Naive thymus-derived CD4-positive, alpha-beta T cell (primary cell): Measurements from ENCODE around the gene BTBD2. TPM values are rescaled to one million over a fixed set of nuclear protein-coding genes. Genes with fewer than 3 reads are reported as not detected.

Experiments
- ATAC-seq: fragments of 150-1000 bp; cut with Tn5 transposase; 2 replicates; pipeline ENCODE4 v1.10.0; 2021; ENCODE audit warnings: mild to moderate bottlenecking, moderate library complexity
- CTCF ChIA-PET: fragments of 350-600 bp; sonication (Branson Sonifier 250); formaldehyde crosslinking; loops from one replicate; lab custom pipeline; 2021; ENCODE audit warnings: antibody characterized with exemption; lab: Charles Lee
- POLR2A ChIA-PET: fragments of 350-600 bp; sonication (Branson Sonifier 250); formaldehyde crosslinking; loops from one replicate; lab custom pipeline; 2021; ENCODE audit warnings: antibody characterized with exemption, inconsistent platforms; lab: Charles Lee
- DNase-seq, 9 donors: peaks; one replicate each; pipeline versions ENCODE4 v3.0.0 to v3.0.0-alpha.2; 2020 to 2022; ENCODE audit warnings: mixed read lengths in 1 of 9
- H3K27ac ChIP-seq: one replicate; pipeline ENCODE4 v1.7.0; 2013; ENCODE audit warnings: mild to moderate bottlenecking, low read depth, low read length, moderate library complexity
- H3K27me3 ChIP-seq, 2 donors: one replicate each; pipeline ENCODE4 v1.7.0; 2013; ENCODE audit warnings: low read length in 2 of 2, mild to moderate bottlenecking in 2 of 2, moderate library complexity in 2 of 2; ENCODE audit not compliant: control insufficient read depth in 2 of 2, insufficient read depth in 2 of 2
- H3K36me3 ChIP-seq, 3 experiments: 1 replicate in 2 of 3; 2 replicates in 1 of 3; pipeline ENCODE4 v1.7.0; 2013; ENCODE audit warnings: low read length in 3 of 3, mild to moderate bottlenecking in 3 of 3, moderate library complexity in 1 of 3; ENCODE audit not compliant: insufficient read depth in 3 of 3, control insufficient read depth in 2 of 3
- H3K4me1 ChIP-seq, 2 donors: one replicate each; pipeline ENCODE4 v1.7.0; 2013; ENCODE audit warnings: low read length in 2 of 2, mild to moderate bottlenecking in 2 of 2, moderate library complexity in 1 of 2; ENCODE audit not compliant: control insufficient read depth in 2 of 2, insufficient read depth in 2 of 2
- H3K4me3 ChIP-seq: 2 replicates; pipeline ENCODE4 v1.7.0; 2013; ENCODE audit warnings: mild to moderate bottlenecking, low read length
- H3K9me3 ChIP-seq, 3 experiments: 1 replicate in 2 of 3; 2 replicates in 1 of 3; pipeline ENCODE4 v1.7.0; 2013; ENCODE audit warnings: low read length in 3 of 3; ENCODE audit not compliant: control insufficient read depth in 2 of 3
- H3K27ac Mint-ChIP-seq, 9 donors: one replicate each; pipeline ENCODE4 v1.8.0; 2020 to 2022; ENCODE audit warnings: mixed read lengths in 9 of 9, mild to moderate bottlenecking in 8 of 9, moderate library complexity in 5 of 9, inconsistent platforms in 2 of 9
- H3K27me3 Mint-ChIP-seq, 5 donors: one replicate each; pipeline ENCODE4 v1.8.0; 2021 to 2022; ENCODE audit warnings: mixed read lengths in 5 of 5, mild to moderate bottlenecking in 1 of 5
- H3K36me3 Mint-ChIP-seq, 5 donors: one replicate each; pipeline ENCODE4 v1.8.0; 2020 to 2022; ENCODE audit warnings: mixed read lengths in 5 of 5, mild to moderate bottlenecking in 3 of 5, inconsistent platforms in 1 of 5
- H3K4me1 Mint-ChIP-seq, 7 donors: one replicate each; pipeline ENCODE4 v1.8.0; 2020 to 2022; ENCODE audit warnings: mixed read lengths in 7 of 7, mild to moderate bottlenecking in 3 of 7, inconsistent platforms in 1 of 7
- H3K4me3 Mint-ChIP-seq, 10 donors: one replicate each; pipeline ENCODE4 v1.8.0; 2020 to 2022; ENCODE audit warnings: mild to moderate bottlenecking in 10 of 10, mixed read lengths in 10 of 10, moderate library complexity in 6 of 10, inconsistent platforms in 2 of 10
- H3K9me3 Mint-ChIP-seq, 11 donors: one replicate each; pipeline ENCODE4 v1.8.0; 2020 to 2022; ENCODE audit warnings: mixed read lengths in 11 of 11, mild to moderate bottlenecking in 4 of 11, inconsistent platforms in 1 of 11, moderate library complexity in 1 of 11
- intact Hi-C, 2 donors: fragments of 100-400 bp; cut with micrococcal nuclease; formaldehyde crosslinking; loops; one replicate each; pipeline ENCODE4 v1.15.1; 2023
- polyA plus RNA-seq, 2 donors: library from polyadenylated mRNA; unstranded; fragments of 300-500 nt; fragmentation: Illumina TruSeq; gene quantifications; one replicate each; pipeline ENCODE4 v1.2.3, GENCODE V29; 2021
- total RNA-seq, 6 experiments: library from RNA in 5 of 6; stranded (reverse) in 5 of 6; gene quantifications; 1 replicate in 5 of 6; 2 replicates in 1 of 6; pipeline ENCODE4 v1.2.3 and lab custom pipeline; 2021 to 2026

Gene BTBD2
- 10 to 100 TPM; 53.0 to 70.8 (median 67.5) TPM for total RNA-seq
- 1 to 10 TPM; 5.2 to 6.5 TPM for polyA plus RNA-seq
- total RNA-seq (lab: John Stamatoyannopoulos, UW), result 53.7 reads per million, percentile 73 among the genes with 10 or more reads in this experiment

GRCh38 chr19:2015608-2015950, at the start of gene BTBD2:
TSS of gene BTBD2 (minus strand) at chr19:2015714. CDS start at chr19:2015703, 11 bp downstream.
- no peaks in the 10 kb centered on the region for H3K9me3 ChIP-seq
- Mint-ChIP-seq H3K9me3 (no peaks in the 10 kb centered on the region), H3K4me3 (peak within 1 kb of the TSS; percentile 45 to 80 (median 68)), H3K36me3 (peaks cover 0 to 12% (median 11%) of the 10 kb centered on the region in 5 donors), H3K27ac (peak within 1 kb of the TSS in 8 of 9 donors; percentile 42 to 81 (median 60)), H3K4me1 (peaks cover 9 to 32% (median 17%) of the 10 kb centered on the region in 7 donors), H3K27me3 (no peaks in the 10 kb centered on the region)
- CTCF ChIA-PET, result no interaction called here
- no peaks in the 10 kb centered on the region for H3K27me3 ChIP-seq
- H3K4me3 ChIP-seq, result no peak within 1 kb of the TSS
- ATAC-seq, result peak; percentile 39
- POLR2A ChIA-PET, result interaction anchor here (1.0 kb wide), 1 partner anchor 79 kb away, joined by 3 read pairs; no protein-coding TSS in a partner anchor
- DNase-seq, result peak in 4 of 9 donors; percentile 34 to 73 (median 40)
- intact Hi-C loops, result no loop called here
- H3K4me1 ChIP-seq, result no peaks in the 10 kb centered on the region
- H3K36me3 ChIP-seq, result peaks cover 0 to 8% (median 0%) of the 10 kb centered on the region in 3 experiments
- H3K27ac ChIP-seq, result peak within 1 kb of the TSS; percentile 40

GRCh38 chr19:2064788-2065524, 49.4 kb upstream of the BTBD2 start:
- ATAC-seq (no peak), DNase-seq (no peak)
- POLR2A ChIA-PET, result interaction anchor here (2.3 kb wide), 1 partner anchor 19 kb away, joined by 7 read pairs; no protein-coding TSS in a partner anchor
- Mint-ChIP-seq H3K9me3 (peaks cover 0 to 4% (median 0%) of the 10 kb centered on the region in 11 donors), H3K36me3 (peaks cover 0 to 2% (median 0%) of the 10 kb centered on the region in 5 donors), H3K27ac (peak overlapping the region in 7 of 9 donors; percentile 33 to 71 (median 61)), H3K27me3 (no peaks in the 10 kb centered on the region), H3K4me3 (no peak overlapping the region), H3K4me1 (peaks cover 18 to 47% (median 25%) of the 10 kb centered on the region in 7 donors)
- intact Hi-C loops, result loop anchor here in 1 of 2 donors (5.0 kb wide), 1 partner anchor 203 kb away; the partner anchor contains the start of gene KLF16
- Histone ChIP-seq H3K36me3 (no peaks in the 10 kb centered on the region), H3K27ac (no peak overlapping the region), H3K9me3 (no peaks in the 10 kb centered on the region), H3K4me3 (no peak overlapping the region), H3K4me1 (peaks cover 16 to 27% of the 10 kb centered on the region in 2 donors), H3K27me3 (no peaks in the 10 kb centered on the region)
- CTCF ChIA-PET, result no interaction called here

DNA sequence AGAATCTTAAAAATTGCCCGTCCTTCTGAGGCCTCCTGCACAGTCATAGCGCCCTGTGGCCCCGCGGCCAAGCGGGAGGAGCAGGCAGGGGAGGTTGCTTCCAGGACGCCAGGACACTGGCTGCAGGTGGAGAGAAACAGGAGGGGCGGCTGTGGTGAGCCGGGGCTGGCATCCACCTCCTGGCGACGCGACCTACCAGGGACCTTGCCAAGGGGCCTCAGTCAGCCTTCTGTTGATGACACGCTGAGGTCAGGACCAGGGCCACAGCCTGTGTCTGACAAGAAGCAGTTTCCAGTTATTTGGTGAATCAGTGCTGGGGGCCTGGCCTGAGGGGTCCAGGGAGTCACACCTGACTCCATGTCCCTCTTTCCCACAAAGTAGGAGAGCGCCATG, 48.9 kb upstream of the BTBD2 start:
- DNase-seq, result no peak
- Mint-ChIP-seq H3K27me3 (no peaks in the 10 kb centered on the region), H3K4me3 (no peak overlapping the region), H3K27ac (peak overlapping the region in 4 of 9 donors; percentile 46 to 71 (median 62)), H3K9me3 (peaks cover 0 to 4% (median 0%) of the 10 kb centered on the region in 11 donors), H3K36me3 (no peaks in the 10 kb centered on the region), H3K4me1 (peaks cover 18 to 44% (median 22%) of the 10 kb centered on the region in 7 donors)
- H3K27ac ChIP-seq, result no peak overlapping the region
- no peaks in the 10 kb centered on the region for H3K36me3 ChIP-seq
- ATAC-seq, result no peak
- H3K4me1 ChIP-seq, result peaks cover 19 to 27% of the 10 kb centered on the region in 2 donors
- H3K27me3 ChIP-seq, result no peaks in the 10 kb centered on the region
- no peak overlapping the region for H3K4me3 ChIP-seq
- ChIA-PET POLR2A (interaction anchor here (1.6 to 2.3 kb wide), 2 partner anchors 20 to 26 kb away, joined by 3 to 7 read pairs; no protein-coding TSS in a partner anchor), CTCF (no interaction called here)
- no peaks in the 10 kb centered on the region for H3K9me3 ChIP-seq
- intact Hi-C loops, result loop anchor here in 1 of 2 donors (5.0 kb wide), 1 partner anchor 202 kb away; the partner anchor contains the start of gene KLF16

DNA sequence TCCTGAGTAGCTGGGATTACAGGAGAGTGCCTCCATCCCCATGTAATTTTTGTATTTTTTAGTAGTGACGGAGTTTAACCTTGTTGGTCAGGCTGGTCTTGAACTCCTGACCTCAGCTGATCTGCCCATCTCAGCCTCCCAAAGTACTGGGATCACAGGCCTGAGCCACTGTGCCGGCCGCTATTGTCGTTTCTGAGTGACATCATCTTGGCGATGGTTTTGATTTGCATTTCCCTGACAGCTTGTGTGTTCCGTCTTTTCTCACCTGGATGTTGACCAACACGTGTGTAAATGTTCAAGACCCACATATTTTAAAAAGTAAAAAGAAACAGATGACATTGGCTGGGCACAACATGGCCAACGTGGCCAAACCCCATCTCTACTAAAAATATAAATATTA, 48.3 kb upstream of the BTBD2 start:
- H3K9me3 ChIP-seq, result no peaks in the 10 kb centered on the region
- peak overlapping the region; percentile 27 for H3K27ac ChIP-seq
- Mint-ChIP-seq H3K27ac (peak overlapping the region in 5 of 9 donors; percentile 29 to 61 (median 41)), H3K4me1 (peaks cover 15 to 45% (median 18%) of the 10 kb centered on the region in 7 donors), H3K9me3 (peaks cover 0 to 4% (median 0%) of the 10 kb centered on the region in 11 donors), H3K27me3 (no peaks in the 10 kb centered on the region), H3K4me3 (peak overlapping the region in 2 of 10 donors; percentile 23 to 27), H3K36me3 (no peaks in the 10 kb centered on the region)
- peaks cover 19 to 28% of the 10 kb centered on the region in 2 donors for H3K4me1 ChIP-seq
- H3K4me3 ChIP-seq, result no peak overlapping the region
- intact Hi-C loops, result loop anchor here in 1 of 2 donors (5.0 kb wide), 1 partner anchor 202 kb away; the partner anchor contains the start of gene KLF16
- no peaks in the 10 kb centered on the region for H3K27me3 ChIP-seq
- no peak for DNase-seq
- ChIA-PET CTCF (interaction anchor here (0.6 kb wide), 2 partner anchors 32 to 56 kb away, joined by 3 to 4 read pairs; partner anchors contain the start of gene MOB3A), POLR2A (interaction anchor here (0.6 to 2.3 kb wide), 8 partner anchors 12 to 45 kb away, joined by 3 to 12 read pairs (median 4); no protein-coding TSS in a partner anchor)
- H3K36me3 ChIP-seq, result no peaks in the 10 kb centered on the region
- ATAC-seq, result no peak

GRCh38 chr19:2062770-2063169, 47.3 kb upstream of the BTBD2 start:
- H3K4me3 Mint-ChIP-seq, result peak overlapping the region; percentile 58 to 97 (median 94)
- peaks cover 23 to 38% of the 10 kb centered on the region in 2 donors for H3K4me1 ChIP-seq
- H3K36me3 Mint-ChIP-seq, result no peaks in the 10 kb centered on the region
- peak overlapping the region; percentile 99 for H3K27ac ChIP-seq
- H3K27ac Mint-ChIP-seq, result peak overlapping the region; percentile 83 to 99 (median 97)
- POLR2A ChIA-PET, result interaction anchor here (1.1 to 2.6 kb wide), 7 partner anchors 10 to 28 kb away, joined by 3 to 18 read pairs (median 5); no protein-coding TSS in a partner anchor
- DNase-seq (no peak), ATAC-seq (no peak)
- H3K9me3 Mint-ChIP-seq, result peaks cover 0 to 4% (median 0%) of the 10 kb centered on the region in 11 donors
- no peaks in the 10 kb centered on the region for H3K27me3 ChIP-seq
- no peaks in the 10 kb centered on the region for H3K27me3 Mint-ChIP-seq
- H3K4me3 ChIP-seq, result no peak overlapping the region
- no peaks in the 10 kb centered on the region for H3K9me3 ChIP-seq
- CTCF ChIA-PET, result interaction anchor here (0.7 kb wide), 1 partner anchor 20 kb away, joined by 3 read pairs; no protein-coding TSS in a partner anchor
- intact Hi-C loops, result loop anchor here in 1 of 2 donors (5.0 kb wide), 1 partner anchor 200 kb away; the partner anchor contains the start of gene KLF16
- H3K36me3 ChIP-seq, result no peaks in the 10 kb centered on the region
- peaks cover 19 to 52% (median 24%) of the 10 kb centered on the region in 7 donors for H3K4me1 Mint-ChIP-seq

DNA sequence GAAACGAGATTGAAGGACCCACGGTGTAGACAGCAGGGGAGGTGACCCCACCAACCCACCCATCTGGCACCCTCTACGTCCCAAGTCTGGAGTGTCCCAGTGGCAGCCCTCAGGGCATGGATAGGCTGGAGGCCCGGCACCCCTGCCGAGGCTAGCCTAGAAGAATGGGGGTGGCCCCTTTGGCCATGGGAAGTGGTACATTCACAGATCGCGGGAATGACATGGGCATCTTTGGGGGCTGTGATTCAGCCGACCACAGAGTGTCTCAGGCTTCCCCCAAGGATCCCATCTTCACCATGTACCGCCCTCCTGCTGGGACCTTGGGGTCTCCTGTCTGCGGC, 46.8 kb upstream of the BTBD2 start:
- Histone ChIP-seq H3K4me1 (peaks cover 27 to 42% of the 10 kb centered on the region in 2 donors), H3K4me3 (peak overlapping the region; percentile 72), H3K27me3 (no peaks in the 10 kb centered on the region), H3K9me3 (no peaks in the 10 kb centered on the region), H3K36me3 (no peaks in the 10 kb centered on the region), H3K27ac (peak overlapping the region; percentile 99)
- Mint-ChIP-seq H3K9me3 (peaks cover 0 to 4% (median 0%) of the 10 kb centered on the region in 11 donors), H3K4me3 (peak overlapping the region; percentile 58 to 97 (median 94)), H3K4me1 (peaks cover 19 to 54% (median 24%) of the 10 kb centered on the region in 7 donors), H3K36me3 (no peaks in the 10 kb centered on the region), H3K27ac (peak overlapping the region; percentile 85 to 99 (median 97)), H3K27me3 (no peaks in the 10 kb centered on the region)
- ATAC-seq, result no peak
- ChIA-PET CTCF (interaction anchor here (0.7 kb wide), 1 partner anchor 21 kb away, joined by 3 read pairs; no protein-coding TSS in a partner anchor), POLR2A (interaction anchor here (0.6 to 4.1 kb wide), 10 partner anchors 10 to 164 kb away, joined by 3 to 41 read pairs (median 8); partner anchors contain the start of genes MKNK2 and MOB3A)
- DNase-seq, result no peak
- intact Hi-C loops, result loop anchor here in 1 of 2 donors (5.0 kb wide), 1 partner anchor 200 kb away; the partner anchor contains the start of gene KLF16
